Measurements from ENCODE around the gene CYP4F22. TPM values are rescaled to one million over a fixed set of nuclear protein-coding genes. Genes with fewer than 3 reads are reported as not detected.
"Not testable (repeated sequence)": the region's sequence is repeated elsewhere in the genome, so short reads cannot be mapped to it uniquely, and the experiment has no call there.

Gene CYP4F22
- total RNA-seq, 1 donor, result not detected

DNA sequence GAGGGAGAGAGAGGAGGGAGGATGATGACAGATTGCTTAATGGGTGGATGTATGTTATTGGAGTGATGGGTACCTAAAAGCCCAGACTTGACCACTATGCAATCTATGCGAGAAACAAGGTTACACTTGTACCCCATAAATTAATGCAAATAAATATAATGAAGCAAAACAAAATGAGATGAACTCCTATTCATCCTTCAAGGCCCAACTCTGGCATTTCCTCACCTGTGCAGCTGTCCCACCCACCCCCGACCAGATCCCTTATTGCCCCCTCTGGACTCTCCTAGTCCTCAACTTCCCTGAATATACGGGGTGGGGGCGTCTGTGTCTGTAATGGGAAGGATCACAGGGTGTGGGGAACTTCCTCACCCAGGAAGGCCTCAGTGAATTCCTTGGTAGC is 33.2 kb upstream of the CYP4F22 start:
- H4K20me1 ChIP-seq (ENCODE audit: insufficient read depth, low read length), result no peaks in the 10 kb centered on the region
- H3K36me3 ChIP-seq (ENCODE audit: insufficient read depth, low read length), result no peaks in the 10 kb centered on the region
- no peak for TF ChIP-seq CTCF (IDR thresholded peaks at IDR 0.05; ENCODE audit: extremely low read depth, low read depth, low read length)
- no peak overlapping the region for H3K4me2 ChIP-seq (ENCODE audit: insufficient read depth, low read length)
- H3K4me1 ChIP-seq (ENCODE audit: insufficient read depth, low read length), result no peaks in the 10 kb centered on the region
- H3K27me3 ChIP-seq (ENCODE audit: insufficient read depth, low read length), result no peaks in the 10 kb centered on the region
- H3K27ac ChIP-seq (ENCODE audit: low read depth, low read length), result no peak overlapping the region
- no peak for DNase-seq (ENCODE audit: insufficient read length, low spot score, missing footprints)
- H3K4me3 ChIP-seq (ENCODE audit: insufficient read depth, low read length), result no peak overlapping the region
- no peaks in the 10 kb centered on the region for H3K79me2 ChIP-seq (ENCODE audit: insufficient read depth, low read length)
- H3K9me3 ChIP-seq (ENCODE audit: low read depth, low read length), result no peaks in the 10 kb centered on the region
- H2AFZ ChIP-seq (ENCODE audit: low read length), result no peak overlapping the region

GRCh38 chr19:15475611-15476010 is 32.7 kb upstream of the CYP4F22 start:
- Histone ChIP-seq H3K79me2 (ENCODE audit: insufficient read depth, low read length) (no peaks in the 10 kb centered on the region), H3K36me3 (ENCODE audit: insufficient read depth, low read length) (no peaks in the 10 kb centered on the region), H4K20me1 (ENCODE audit: insufficient read depth, low read length) (no peaks in the 10 kb centered on the region), H3K27me3 (ENCODE audit: insufficient read depth, low read length) (no peaks in the 10 kb centered on the region), H3K9me3 (ENCODE audit: low read depth, low read length) (no peaks in the 10 kb centered on the region), H3K4me2 (ENCODE audit: insufficient read depth, low read length) (no peak overlapping the region), H2AFZ (ENCODE audit: low read length) (no peak overlapping the region), H3K27ac (ENCODE audit: low read depth, low read length) (no peak overlapping the region), H3K4me3 (ENCODE audit: insufficient read depth, low read length) (no peak overlapping the region), H3K4me1 (ENCODE audit: insufficient read depth, low read length) (no peaks in the 10 kb centered on the region)
- no peak for TF ChIP-seq CTCF (IDR thresholded peaks at IDR 0.05; ENCODE audit: extremely low read depth, low read depth, low read length)
- no peak for DNase-seq (ENCODE audit: insufficient read length, low spot score, missing footprints)

GRCh38 chr19:15476325-15476724 is 32.0 kb upstream of the CYP4F22 start:
- DNase-seq (ENCODE audit: insufficient read length, low spot score, missing footprints), result peak; percentile 45
- Histone ChIP-seq H3K4me2 (ENCODE audit: insufficient read depth, low read length) (no peak overlapping the region), H3K4me3 (ENCODE audit: insufficient read depth, low read length) (no peak overlapping the region), H4K20me1 (ENCODE audit: insufficient read depth, low read length) (no peaks in the 10 kb centered on the region), H3K27me3 (ENCODE audit: insufficient read depth, low read length) (no peaks in the 10 kb centered on the region), H3K4me1 (ENCODE audit: insufficient read depth, low read length) (no peaks in the 10 kb centered on the region), H2AFZ (ENCODE audit: low read length) (no peak overlapping the region), H3K9me3 (ENCODE audit: low read depth, low read length) (no peaks in the 10 kb centered on the region), H3K79me2 (ENCODE audit: insufficient read depth, low read length) (no peaks in the 10 kb centered on the region), H3K27ac (ENCODE audit: low read depth, low read length) (no peak overlapping the region), H3K36me3 (ENCODE audit: insufficient read depth, low read length) (no peaks in the 10 kb centered on the region)
- TF ChIP-seq CTCF (IDR thresholded peaks at IDR 0.05; ENCODE audit: extremely low read depth, low read depth, low read length), result no peak

- Histone ChIP-seq H3K27me3 (ENCODE audit: insufficient read depth, low read length) (no peaks in the 10 kb centered on the region), H3K79me2 (ENCODE audit: insufficient read depth, low read length) (no peaks in the 10 kb centered on the region), H2AFZ (ENCODE audit: low read length) (no peak within 1 kb of the TSS), H3K36me3 (ENCODE audit: insufficient read depth, low read length) (no peaks in the 10 kb centered on the region), H4K20me1 (ENCODE audit: insufficient read depth, low read length) (no peaks in the 10 kb centered on the region), H3K27ac (ENCODE audit: low read depth, low read length) (no peak within 1 kb of the TSS), H3K4me3 (ENCODE audit: insufficient read depth, low read length) (no peak within 1 kb of the TSS), H3K9me3 (ENCODE audit: low read depth, low read length) (no peaks in the 10 kb centered on the region), H3K4me1 (ENCODE audit: insufficient read depth, low read length) (no peaks in the 10 kb centered on the region), H3K4me2 (ENCODE audit: insufficient read depth, low read length) (no peak within 1 kb of the TSS)
- peak; percentile 19 for TF ChIP-seq CTCF (IDR thresholded peaks at IDR 0.05; ENCODE audit: extremely low read depth, low read depth, low read length)
- peak; percentile 65 for DNase-seq (ENCODE audit: insufficient read length, low spot score, missing footprints)
Measured at GRCh38 chr19:15479391-15480345, 28.7 kb upstream of the CYP4F22 start, which contains the start of gene PGLYRP2. PGLYRP2 (minus strand) TSS chr19:15479501; CDS start chr19:15479371, 130 bp downstream.

DNA sequence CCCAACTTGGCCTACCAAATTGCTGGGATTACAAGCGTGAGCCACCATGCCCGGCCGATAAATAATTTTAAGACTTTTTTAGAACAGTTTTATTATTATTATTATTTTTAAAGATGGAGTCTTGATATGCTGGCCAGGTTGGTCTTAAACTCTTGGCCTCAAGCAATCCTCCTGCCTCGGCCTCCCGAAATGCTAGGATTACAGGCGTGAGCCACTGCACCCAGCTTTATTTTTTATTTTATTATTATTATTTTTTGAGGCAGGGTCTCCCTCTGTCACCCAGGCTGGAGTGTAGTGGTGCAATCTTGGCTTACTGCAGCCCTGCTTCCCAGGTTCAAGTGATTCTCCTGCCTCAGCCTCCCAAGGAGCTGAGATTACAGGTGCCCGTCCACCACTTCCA is 27.3 kb upstream of the CYP4F22 start:
- not testable (repeated sequence) for H3K4me3 ChIP-seq (ENCODE audit: insufficient read depth, low read length)

DNA sequence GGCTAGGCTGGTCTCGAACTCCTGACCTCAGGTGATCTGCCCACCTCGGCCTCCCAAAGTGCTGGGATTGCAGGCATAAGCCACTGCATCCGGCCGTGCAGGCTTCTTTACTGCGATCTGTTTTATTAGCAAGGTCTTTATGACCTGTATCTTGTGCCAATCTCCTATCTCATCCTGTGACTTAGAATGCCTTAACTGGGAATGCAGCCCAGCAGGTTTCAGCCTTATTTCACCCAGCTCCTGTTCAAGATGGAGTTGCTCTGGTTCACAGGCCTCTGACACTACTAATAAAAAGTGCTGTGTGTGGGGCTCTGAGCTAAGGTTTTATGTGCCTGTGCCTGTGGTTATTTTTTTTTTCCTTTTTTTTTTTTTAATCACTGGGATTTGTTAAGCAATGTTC is 22.6 kb upstream of the CYP4F22 start:
- not testable (repeated sequence) for H3K27me3 ChIP-seq (ENCODE audit: insufficient read depth, low read length); H3K79me2 ChIP-seq (ENCODE audit: insufficient read depth, low read length); H3K4me1 ChIP-seq (ENCODE audit: insufficient read depth, low read length); H3K36me3 ChIP-seq (ENCODE audit: insufficient read depth, low read length); H2AFZ ChIP-seq (ENCODE audit: low read length); DNase-seq (ENCODE audit: insufficient read length, low spot score, missing footprints); H3K4me2 ChIP-seq (ENCODE audit: insufficient read depth, low read length); H3K9me3 ChIP-seq (ENCODE audit: low read depth, low read length); H3K4me3 ChIP-seq (ENCODE audit: insufficient read depth, low read length); H3K27ac ChIP-seq (ENCODE audit: low read depth, low read length); H4K20me1 ChIP-seq (ENCODE audit: insufficient read depth, low read length)

More for the DNA sequence above, 27.3 kb upstream of the CYP4F22 start:
- not testable (repeated sequence) for H3K4me2 ChIP-seq (ENCODE audit: insufficient read depth, low read length); H3K4me1 ChIP-seq (ENCODE audit: insufficient read depth, low read length); H3K36me3 ChIP-seq (ENCODE audit: insufficient read depth, low read length); H4K20me1 ChIP-seq (ENCODE audit: insufficient read depth, low read length); H2AFZ ChIP-seq (ENCODE audit: low read length); DNase-seq (ENCODE audit: insufficient read length, low spot score, missing footprints); H3K9me3 ChIP-seq (ENCODE audit: low read depth, low read length); H3K79me2 ChIP-seq (ENCODE audit: insufficient read depth, low read length); H3K27me3 ChIP-seq (ENCODE audit: insufficient read depth, low read length); H3K27ac ChIP-seq (ENCODE audit: low read depth, low read length)

All from osteoblast (primary cell).